Thymus (tissue), 11 donors: Measurements from ENCODE around the gene SLC38A2. TPM values are rescaled to one million over a fixed set of nuclear protein-coding genes. Genes with fewer than 3 reads are reported as not detected.
A peak's percentile ranks its signal among the peaks of the same experiment; 100 is the strongest.

Experiments
- DNase-seq, 9 donors: peaks; one replicate each; pipeline ENCODE4 v3.0.0-alpha.2; 2013; ENCODE audit warnings: low spot score in 9 of 9, low read depth in 6 of 9, missing footprints in 1 of 9
- H3K27ac ChIP-seq, 2 donors: one replicate each; pipeline ENCODE4 v1.5.1; 2013; ENCODE audit warnings: control low read depth in 1 of 2, low read depth in 1 of 2, low read length in 1 of 2, mild to moderate bottlenecking in 1 of 2, moderate library complexity in 1 of 2
- H3K27me3 ChIP-seq, 2 donors: one replicate each; pipeline ENCODE4 v1.5.1; 2013; ENCODE audit warnings: low read length in 1 of 2; ENCODE audit not compliant: control insufficient read depth in 2 of 2, insufficient read depth in 1 of 2
- H3K36me3 ChIP-seq, 2 donors: one replicate each; pipeline ENCODE4 v1.5.1; 2013; ENCODE audit warnings: low read length in 1 of 2, mild to moderate bottlenecking in 1 of 2, moderate library complexity in 1 of 2; ENCODE audit not compliant: control insufficient read depth in 2 of 2, insufficient read depth in 2 of 2
- H3K4me1 ChIP-seq, 2 donors: one replicate each; pipeline ENCODE4 v1.5.1; 2013; ENCODE audit warnings: low read length in 2 of 2; ENCODE audit not compliant: control insufficient read depth in 2 of 2, insufficient read depth in 2 of 2
- H3K4me3 ChIP-seq, 2 donors: one replicate each; pipeline ENCODE4 v1.5.1; 2013; ENCODE audit warnings: low read length in 2 of 2, control low read depth in 1 of 2, mild to moderate bottlenecking in 1 of 2
- H3K9me3 ChIP-seq, 2 donors: one replicate each; pipeline ENCODE4 v1.5.1; 2013; ENCODE audit warnings: low read length in 1 of 2, mild to moderate bottlenecking in 1 of 2; ENCODE audit not compliant: control insufficient read depth in 2 of 2, insufficient read depth in 1 of 2
- WGBS: extraction: QIAGEN DNeasy Blood & Tissue Kit; methylation state at CpG from one replicate; pipeline ENCODE4 v1.1.7; 2013; 5-methylcytosine and 5-hydroxymethylcytosine counted together
- polyA plus RNA-seq: library from polyadenylated mRNA; stranded (reverse); fragments of 200-250 nt; gene quantifications from one replicate; pipeline ENCODE4 v1.2.3, GENCODE V29; 2013
- total RNA-seq: library from RNA; stranded (reverse); fragments of 120-200 nt; gene quantifications from one replicate; pipeline ENCODE4 v1.2.4, GENCODE V29; 2013
- donor health status: healthy.

SLC38A2 gene
- total and polyA plus RNA-seq, 2 donors: 137 to 144 TPM

- H3K4me3 ChIP-seq: no peak overlapping the region
- DNase-seq: no peak
- peaks cover 0 to 11% of the 10 kb centered on the region in 2 donors for H3K36me3 ChIP-seq
- H3K27me3 ChIP-seq: no peaks in the 10 kb centered on the region
- no peaks in the 10 kb centered on the region for H3K9me3 ChIP-seq
- WGBS: 90% methylated on average over 1 of the region's 1 CpG
- no peaks in the 10 kb centered on the region for H3K4me1 ChIP-seq
- no peak overlapping the region for H3K27ac ChIP-seq
These were observed 17.8 kb downstream of the SLC38A2 start for GRCh38 chr12:46354802-46355199.

- WGBS: 86% methylated on average over 5 of the region's 5 CpGs
- no peaks in the 10 kb centered on the region for H3K9me3 ChIP-seq
- no peaks in the 10 kb centered on the region for H3K4me1 ChIP-seq
- H3K27ac ChIP-seq: no peak overlapping the region
- H3K27me3 ChIP-seq: no peaks in the 10 kb centered on the region
- no peak for DNase-seq
- peaks cover 0 to 6% of the 10 kb centered on the region in 2 donors for H3K36me3 ChIP-seq
- H3K4me3 ChIP-seq: no peak overlapping the region
These were observed 18.3 kb downstream of the SLC38A2 start for GRCh38 chr12:46354111-46354801.

- DNase-seq: no peak
- no peaks in the 10 kb centered on the region for H3K9me3 ChIP-seq
- no peaks in the 10 kb centered on the region for H3K4me1 ChIP-seq
- 92% methylated on average over 2 of the region's 2 CpGs for WGBS
- H3K36me3 ChIP-seq: no peaks in the 10 kb centered on the region
- H3K27ac ChIP-seq: no peak overlapping the region
- H3K4me3 ChIP-seq: no peak overlapping the region
- H3K27me3 ChIP-seq: no peaks in the 10 kb centered on the region
These were observed 20.5 kb downstream of the SLC38A2 start for GRCh38 chr12:46351886-46352650.

GRCh38 chr12:46351138-46351537 lies 21.4 kb downstream of the SLC38A2 start:
- Histone ChIP-seq H3K4me1 (no peaks in the 10 kb centered on the region), H3K4me3 (no peak overlapping the region), H3K36me3 (no peaks in the 10 kb centered on the region), H3K9me3 (no peaks in the 10 kb centered on the region), H3K27me3 (no peaks in the 10 kb centered on the region), H3K27ac (no peak overlapping the region)
- 99% methylated on average over 1 of the region's 1 CpG for WGBS
- no peak for DNase-seq

- Histone ChIP-seq H3K4me1 (no peaks in the 10 kb centered on the region), H3K9me3 (no peaks in the 10 kb centered on the region), H3K27me3 (no peaks in the 10 kb centered on the region), H3K4me3 (no peak overlapping the region), H3K27ac (no peak overlapping the region), H3K36me3 (no peaks in the 10 kb centered on the region)
- 29% methylated on average over 2 of the region's 2 CpGs for WGBS
- DNase-seq: no peak
These were observed 23.3 kb downstream of the SLC38A2 start for GRCh38 chr12:46349253-46349652.

GRCh38 chr12:46343118-46343852 lies 29.3 kb downstream of the SLC38A2 start:
- 96% methylated on average over 3 of the region's 3 CpGs for WGBS
- no peak overlapping the region for H3K27ac ChIP-seq
- H3K36me3 ChIP-seq: no peaks in the 10 kb centered on the region
- no peaks in the 10 kb centered on the region for H3K9me3 ChIP-seq
- no peak overlapping the region for H3K4me3 ChIP-seq
- H3K27me3 ChIP-seq: no peaks in the 10 kb centered on the region
- no peaks in the 10 kb centered on the region for H3K4me1 ChIP-seq
- no peak for DNase-seq

- WGBS: 82% methylated on average over 3 of the region's 3 CpGs
- no peak overlapping the region for H3K27ac ChIP-seq
These were observed 30.0 kb downstream of the SLC38A2 start for GRCh38 chr12:46342562-46343033.

GRCh38 chr12:46339051-46339450 lies 33.5 kb downstream of the SLC38A2 start:
- Histone ChIP-seq H3K4me3 (no peak overlapping the region), H3K9me3 (no peaks in the 10 kb centered on the region), H3K27me3 (no peaks in the 10 kb centered on the region), H3K4me1 (no peaks in the 10 kb centered on the region), H3K36me3 (no peaks in the 10 kb centered on the region), H3K27ac (no peak overlapping the region)
- no peak for DNase-seq

More at GRCh38 chr12:46342562-46343033, 30.0 kb downstream of the SLC38A2 start:
- no peaks in the 10 kb centered on the region for H3K4me1 ChIP-seq
- peak in 7 of 9 donors; percentile 8 to 53 (median 16) for DNase-seq
- no peaks in the 10 kb centered on the region for H3K9me3 ChIP-seq
- no peaks in the 10 kb centered on the region for H3K27me3 ChIP-seq
- no peaks in the 10 kb centered on the region for H3K36me3 ChIP-seq
- H3K4me3 ChIP-seq: no peak overlapping the region

GRCh38 chr12:46332260-46332659 lies 40.3 kb downstream of the SLC38A2 start:
- WGBS: 78% methylated on average over 3 of the region's 3 CpGs
- Histone ChIP-seq H3K36me3 (no peaks in the 10 kb centered on the region), H3K27me3 (no peaks in the 10 kb centered on the region), H3K4me1 (no peaks in the 10 kb centered on the region), H3K27ac (no peak overlapping the region), H3K9me3 (no peaks in the 10 kb centered on the region), H3K4me3 (no peak overlapping the region)
- no peak for DNase-seq
